GM12874 (cell line): ENCODE measurements around the gene RAB44.

Experiments
- CTCF ChIP-seq: IDR thresholded peaks from 2 replicates; pipeline ENCODE4 v1.5.1; 2011; ENCODE audit warnings: low read depth, mild to moderate bottlenecking, control low read depth, low read length, moderate library complexity; ENCODE audit not compliant: insufficient read depth

RAB44 gene

GRCh38 chr6:36739947-36740817 is 42.6 kb downstream of the RAB44 start:
- TF ChIP-seq CTCF = no peak

GRCh38 chr6:36740818-36741179 is 43.2 kb downstream of the RAB44 start:
- TF ChIP-seq CTCF = no peak

DNA sequence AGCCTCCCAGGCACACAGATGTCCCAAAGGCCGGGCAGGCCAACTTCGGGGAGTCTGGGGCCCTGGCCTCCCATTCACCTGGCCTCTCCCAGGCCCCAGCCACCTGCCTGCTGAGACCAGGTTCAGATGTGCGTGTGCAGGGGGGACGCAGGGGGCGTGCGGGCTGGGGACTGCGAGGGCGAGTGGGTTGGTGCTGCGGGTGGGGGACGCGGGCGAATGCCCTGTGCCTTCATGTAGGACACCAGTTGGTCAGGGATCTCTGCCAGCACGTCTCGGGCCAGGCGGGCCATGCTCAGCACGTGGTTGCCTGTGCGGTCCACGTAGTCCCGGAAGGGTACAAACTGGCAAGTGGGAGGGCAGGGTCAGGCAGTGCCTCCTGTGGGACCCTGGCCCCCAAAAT is 44.5 kb downstream of the RAB44 start:
- TF ChIP-seq CTCF = no peak

- no peak for TF ChIP-seq CTCF
Measured at GRCh38 chr6:36743032-36743431, 45.4 kb downstream of the RAB44 start.

DNA sequence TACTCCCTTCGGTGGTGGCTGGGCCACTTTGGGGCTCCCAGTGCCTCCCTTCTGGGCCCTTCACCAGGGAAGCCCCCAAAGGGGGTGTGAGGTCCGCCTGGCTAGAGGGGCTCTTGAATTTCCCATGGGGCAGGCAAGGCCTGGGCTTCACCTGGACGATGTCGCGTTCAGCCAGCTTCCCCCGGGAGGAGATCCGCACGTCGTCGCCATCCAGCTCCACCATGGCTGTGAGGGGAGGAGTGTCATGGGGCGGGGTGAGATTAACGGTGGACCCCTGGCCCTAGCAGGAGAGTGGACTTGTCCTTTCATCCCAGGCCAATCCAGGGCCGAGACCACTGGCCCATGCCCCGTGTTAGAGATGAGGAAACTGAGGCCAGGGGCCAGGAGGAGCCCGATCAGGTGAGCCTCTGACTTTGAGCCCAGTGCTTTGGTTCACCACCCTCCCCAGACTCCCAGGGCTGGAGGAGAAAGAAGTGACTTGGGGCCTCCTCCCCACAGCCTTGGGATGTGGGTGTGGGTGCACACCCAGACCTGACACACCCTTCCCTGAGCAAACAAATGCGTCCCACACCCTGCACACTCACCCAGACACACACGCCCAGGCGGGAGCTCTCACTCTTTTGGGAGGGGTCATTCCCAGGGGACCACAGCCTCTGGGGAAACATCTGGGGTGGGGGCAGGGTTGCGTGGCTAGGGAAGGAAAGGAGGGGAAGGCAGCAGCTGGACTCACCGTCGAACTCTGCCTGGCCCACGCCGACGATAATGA is 46.1 kb downstream of the RAB44 start:
- no peak for TF ChIP-seq CTCF

DNA sequence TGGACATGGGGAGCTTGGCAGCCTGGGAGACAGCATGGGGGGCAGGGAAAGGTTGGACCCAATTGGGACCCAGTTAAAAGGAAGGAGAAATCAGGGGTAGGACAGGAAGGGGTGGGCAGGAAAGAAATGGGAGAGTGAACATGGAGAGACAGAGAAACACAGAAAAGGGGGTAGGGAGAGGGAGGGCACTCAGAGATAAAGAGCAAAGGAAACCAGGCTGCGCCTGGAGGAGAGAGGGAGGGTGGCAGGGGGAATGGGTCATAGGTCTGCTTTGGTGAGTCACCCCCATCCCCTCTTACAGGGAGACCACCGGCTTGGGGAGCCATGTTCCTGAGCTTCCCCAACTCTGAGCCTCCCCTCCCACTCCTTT is 46.7 kb downstream of the RAB44 start:
- TF ChIP-seq CTCF = no peak

GRCh38 chr6:36745283-36745682 is 47.7 kb downstream of the RAB44 start:
- no peak for TF ChIP-seq CTCF
